Measurements from ENCODE around the gene CDADC1. TPM values are rescaled to one million over a fixed set of nuclear protein-coding genes. Genes with fewer than 3 reads are reported as not detected.

Gene CDADC1
- total and polyA plus RNA-seq, 2 donors (not counting 3 experiments of a cell fraction or from before 2014, with no cell fraction given): 2.4 to 9.1 TPM

- H3K4me2 ChIP-seq (ENCODE audit: insufficient read depth, low read length): no peak overlapping the region
- ChIA-PET POLR2A (no interaction called here), CTCF (no interaction called here)
- dilution Hi-C loops (cut with MboI; ENCODE audit: extremely low pct_ligation_motif_present, low sequenced_read_pairs) (no loop called here), intact Hi-C loops (cut with micrococcal nuclease) (no loop called here)
- H2AFZ ChIP-seq (ENCODE audit: low read depth, low read length): no peak overlapping the region
- H3K9me1 ChIP-seq (replicated peaks; ENCODE audit: control insufficient read depth, extremely low read depth, insufficient read depth, low read length): no peaks in the 10 kb centered on the region
- no peaks in the 10 kb centered on the region for H3K79me2 ChIP-seq (ENCODE audit: control insufficient read depth, insufficient read depth, low read length)
- H3K9ac ChIP-seq (replicated peaks; ENCODE audit: extremely low read depth, insufficient read depth, low read length): no peak overlapping the region
- no peak overlapping the region for H3K27ac ChIP-seq (ENCODE audit: insufficient read depth, low read depth, low read length)
- no peak overlapping the region for H3K4me3 ChIP-seq (replicated peaks in 1 of 3; ENCODE audit: insufficient read depth in 1 of 3, low read depth in 1 of 3, low read length in 3 of 3)
- H3K27me3 ChIP-seq (ENCODE audit: control insufficient read depth in 2 of 2, insufficient read depth in 2 of 2, low read length in 2 of 2): peaks cover 2% of the 10 kb centered on the region in 2 experiments
- DNase-seq (ENCODE audit: low read depth, low spot score): no peak
- no peaks in the 10 kb centered on the region for H3K9me3 ChIP-seq (replicated peaks; ENCODE audit: control insufficient read depth, insufficient read depth, low read length)
- FAIRE-seq: no peak
- BruUV-seq (replicated peaks): no TSS peak
- no peaks in the 10 kb centered on the region for H3K4me1 ChIP-seq (ENCODE audit: control insufficient read depth, extremely low read depth, insufficient read depth, low read length)
- H3K36me3 ChIP-seq (ENCODE audit: control insufficient read depth in 2 of 2, extremely low read depth in 1 of 2, insufficient read depth in 2 of 2, low read length in 2 of 2): no peaks in the 10 kb centered on the region
- H4K20me1 ChIP-seq (replicated peaks; ENCODE audit: control insufficient read depth, extremely low read depth, insufficient read depth, low read length): no peaks in the 10 kb centered on the region
- TF ChIP-seq MYC (IDR thresholded peaks at IDR 0.05; ENCODE audit: low read depth, low read length): no peak
- TF ChIP-seq CTCF (IDR thresholded peaks at IDR 0.05; ENCODE audit: extremely low read depth in 1 of 2, insufficient read depth in 1 of 2, low read depth in 1 of 2, low read length in 2 of 2): no peak
- no peak for TF ChIP-seq MAX (IDR thresholded peaks at IDR 0.05; ENCODE audit: insufficient read depth, insufficient read length)
- no peak for TF ChIP-seq GATA2 (IDR thresholded peaks at IDR 0.05; ENCODE audit: insufficient read depth, insufficient read length, low read depth, low read length)
- no peak for TF ChIP-seq POLR2A (IDR thresholded peaks at IDR 0.05; ENCODE audit: low read depth, low read length)
- no peak for TF ChIP-seq POLR2AphosphoS5 (IDR thresholded peaks at IDR 0.05; ENCODE audit: insufficient read depth, low read depth, low read length)
- no peak for TF ChIP-seq FOS (IDR thresholded peaks at IDR 0.05; ENCODE audit: borderline replicate concordance, insufficient read depth, low read length)
- no peak for TF ChIP-seq JUN (IDR thresholded peaks at IDR 0.05; ENCODE audit: borderline replicate concordance, insufficient read depth, insufficient read length, low read depth)
- TF ChIP-seq EZH2 (IDR thresholded peaks at IDR 0.05; ENCODE audit: borderline replicate concordance, low read depth, low read length, severe bottlenecking): no peak
These were observed 13.0 kb upstream of the CDADC1 start for GRCh38 chr13:49234741-49235140.
